AG10803 (cell line): ENCODE measurements around the gene AIRE.

Experiments
- DNase-seq: peaks from one replicate; pipeline ENCODE4 v3.0.0; 2010; ENCODE audit warnings: low read depth
- H3K4me3 ChIP-seq: 2 replicates; pipeline ENCODE4 v1.5.1; 2011; ENCODE audit warnings: mild to moderate bottlenecking, low read length, control low read depth
- CTCF ChIP-seq: conservative IDR thresholded peaks from 2 replicates; pipeline ENCODE4 v1.5.1; 2011; ENCODE audit warnings: mild to moderate bottlenecking, low read length, control low read depth, inconsistent platforms

Gene AIRE

GRCh38 chr21:44283948-44284347 is 1.7 kb upstream of the AIRE start:
- H3K4me3 ChIP-seq: no peak overlapping the region
- no peak for TF ChIP-seq CTCF
- DNase-seq: no peak

- no peak overlapping the region for H3K4me3 ChIP-seq
- DNase-seq: no peak
- no peak for TF ChIP-seq CTCF
These were observed 525 bp downstream of the AIRE start for GRCh38 chr21:44286086-44286715.

DNA sequence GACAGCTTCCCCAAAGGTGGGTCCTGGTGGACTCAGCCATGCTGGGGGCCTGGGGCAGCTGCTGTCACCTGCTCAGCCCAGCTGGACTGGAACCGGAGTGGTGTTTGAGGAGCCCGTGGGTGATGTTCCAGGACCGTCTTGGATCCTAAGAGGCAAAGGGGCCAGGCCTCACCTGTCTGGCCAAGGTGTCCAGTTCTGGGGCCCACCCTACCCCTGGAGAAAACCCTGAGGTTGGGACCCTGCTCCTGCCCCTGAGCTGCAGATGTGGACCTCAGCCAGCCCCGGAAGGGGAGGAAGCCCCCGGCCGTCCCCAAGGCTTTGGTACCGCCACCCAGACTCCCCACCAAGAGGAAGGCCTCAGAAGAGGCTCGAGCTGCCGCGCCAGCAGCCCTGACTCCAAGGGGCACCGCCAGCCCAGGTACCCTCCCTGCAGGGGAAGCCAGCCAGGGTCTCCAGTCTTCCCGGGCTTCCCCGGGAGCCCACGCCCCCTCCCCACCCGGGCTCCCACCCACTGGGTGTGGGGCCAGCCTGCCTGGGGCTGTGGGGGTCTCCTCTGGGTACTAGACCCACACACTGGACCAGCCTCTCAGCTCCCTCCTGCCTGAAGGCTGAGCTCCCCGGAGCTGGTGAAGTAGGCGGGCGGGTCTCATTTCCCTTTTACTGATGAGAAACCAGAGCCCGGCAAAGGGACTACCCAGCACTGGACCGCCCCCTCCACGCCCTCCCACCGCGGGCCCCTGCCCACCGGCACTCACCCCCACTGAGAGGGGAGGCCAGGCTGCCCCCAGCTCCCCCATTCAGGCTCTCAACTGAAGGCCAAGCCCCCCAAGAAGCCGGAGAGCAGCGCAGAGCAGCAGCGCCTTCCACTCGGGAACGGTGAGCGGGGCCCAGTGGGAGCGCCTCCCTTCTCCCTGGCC is 1.3 kb downstream of the AIRE start:
- no peak for DNase-seq
- TF ChIP-seq CTCF: no peak

DNA sequence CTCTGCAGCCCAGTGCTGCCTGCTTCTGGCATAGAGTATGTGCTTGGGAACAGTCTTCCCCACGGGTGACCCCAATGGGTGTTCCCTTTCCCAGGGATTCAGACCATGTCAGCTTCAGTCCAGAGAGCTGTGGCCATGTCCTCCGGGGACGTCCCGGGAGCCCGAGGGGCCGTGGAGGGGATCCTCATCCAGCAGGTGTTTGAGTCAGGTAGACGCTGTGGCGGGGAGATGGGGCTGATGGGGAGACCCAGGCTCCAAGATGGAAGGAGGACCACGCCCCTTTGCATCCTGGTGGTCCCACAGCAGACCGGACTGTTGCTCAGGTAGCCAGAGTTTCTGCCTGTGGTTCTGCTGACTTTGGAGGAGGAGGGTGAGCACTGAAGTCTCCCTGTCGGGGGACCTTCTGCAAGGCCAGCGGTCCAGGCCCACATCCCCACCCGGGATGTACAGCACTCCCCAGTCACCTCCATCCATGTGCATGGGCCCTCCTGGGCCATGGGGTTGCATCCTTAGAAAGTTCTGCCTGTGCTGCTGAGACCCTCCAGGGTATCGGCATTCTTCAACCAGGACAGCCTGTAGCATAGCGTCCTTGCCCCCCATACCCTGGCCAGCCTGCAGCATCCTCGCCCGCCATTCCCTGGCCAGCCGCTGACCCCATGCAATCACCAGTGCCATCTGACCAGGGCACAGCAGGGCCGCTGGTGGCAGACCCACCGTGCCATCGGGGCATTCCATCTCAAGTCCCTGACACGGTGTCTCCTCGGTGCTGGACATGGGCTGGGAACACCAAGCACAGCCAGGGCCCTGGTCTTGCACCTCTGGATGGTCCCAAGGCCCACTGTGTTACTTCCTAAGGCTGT is 2.8 kb downstream of the AIRE start:
- no peak for TF ChIP-seq CTCF
- DNase-seq: no peak
- no peak overlapping the region for H3K4me3 ChIP-seq

More for the DNA sequence above, 1.3 kb downstream of the AIRE start:
- no peak overlapping the region for H3K4me3 ChIP-seq

GRCh38 chr21:44289381-44290010 is 3.8 kb downstream of the AIRE start:
- no peak for TF ChIP-seq CTCF
- no peak for DNase-seq
- no peak overlapping the region for H3K4me3 ChIP-seq

DNA sequence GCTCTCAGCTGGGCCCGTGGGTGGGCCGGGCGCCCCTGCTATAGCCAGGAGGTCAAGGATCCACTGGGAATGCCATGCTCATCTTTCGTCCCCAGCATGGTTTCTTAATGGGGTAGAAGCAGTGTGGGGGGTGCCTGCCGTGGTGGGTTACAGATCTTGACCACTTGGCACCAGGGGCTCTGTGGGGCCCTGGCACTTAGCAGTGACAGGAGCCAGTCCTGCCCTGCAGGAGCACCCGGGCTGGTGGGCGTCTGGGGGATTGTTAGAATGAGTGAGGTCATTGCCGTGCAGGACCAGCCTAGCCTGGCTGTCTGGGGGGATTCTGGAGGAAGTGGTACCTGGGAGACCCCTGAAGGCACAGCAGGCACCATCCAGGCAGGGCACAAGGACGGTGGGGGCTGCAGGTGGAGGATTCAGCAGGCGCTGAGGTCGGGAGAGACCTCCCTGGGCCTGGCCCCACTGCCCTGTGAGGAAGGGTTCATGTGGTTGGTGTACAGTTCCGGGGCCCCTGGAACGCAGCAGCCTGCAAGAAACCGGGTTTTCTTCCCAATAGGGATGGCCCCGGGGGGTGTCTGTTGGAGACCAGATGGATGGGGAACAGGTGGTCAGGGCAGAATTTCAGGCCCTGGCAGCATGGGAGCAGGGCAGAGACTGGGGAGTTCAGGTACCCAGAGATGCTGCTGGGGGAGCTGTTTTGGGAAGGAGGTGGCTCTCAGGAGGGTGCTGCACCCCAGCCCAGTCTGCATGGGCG is 4.8 kb downstream of the AIRE start:
- H3K4me3 ChIP-seq: no peak overlapping the region
- DNase-seq: no peak
- TF ChIP-seq CTCF: no peak
